ENCODE data around the gene NR2F6. TPM values are rescaled to one million over a fixed set of nuclear protein-coding genes. Genes with fewer than 3 reads are reported as not detected.

The NR2F6 gene
- total and polyA plus RNA-seq, 2 donors (not counting 1 experiment from before 2014, with no cell fraction given) = 2.0 to 4.9 TPM

GRCh38 chr19:17281391-17282304 is 35.9 kb upstream of the NR2F6 start, which contains the start of gene ANKLE1:
Gene ANKLE1 (plus strand): TSS chr19:17281901. CDS start chr19:17281921, 20 bp downstream.
- ChIA-PET POLR2A (interaction anchor here (0.6 to 1.5 kb wide), 11 partner anchors 8 to 567 kb away, joined by 3 to 12 read pairs (median 5); partner anchors contain the start of genes BABAM1, MYO9B, OCEL1 and USE1), CTCF (interaction anchor here (0.6 to 5.9 kb wide), 22 partner anchors 10 to 569 kb away, joined by 3 to 52 read pairs (median 4); partner anchors contain the start of genes BABAM1, DDA1, MRPL34 and USE1)
- Histone ChIP-seq H2AFZ (ENCODE audit: insufficient read depth, low read depth, low read length, poor library complexity, severe bottlenecking) (peak within 1 kb of the TSS; percentile 85), H3K4me2 (replicated peaks; ENCODE audit: low read depth, low read length, poor library complexity, severe bottlenecking) (peak within 1 kb of the TSS; percentile 92), H3K9ac (ENCODE audit: low read length) (peak within 1 kb of the TSS; percentile 78), H4K20me1 (ENCODE audit: control insufficient read depth, insufficient read depth, low read length, poor library complexity, severe bottlenecking) (no peaks in the 10 kb centered on the region), H3K27ac (ENCODE audit: low read length in 2 of 2) (peak within 1 kb of the TSS; percentile 16 to 33), H3K4me3 (ENCODE audit: control extremely low read depth in 1 of 5, extremely low read depth in 1 of 5, insufficient read depth in 1 of 5, low read depth in 2 of 5, low read length in 4 of 5) (peak within 1 kb of the TSS; percentile 48 to 92 (median 66)), H3K79me2 (ENCODE audit: control insufficient read depth, insufficient read depth, low read length) (no peaks in the 10 kb centered on the region), H3K4me1 (ENCODE audit: control insufficient read depth in 2 of 2, insufficient read depth in 2 of 2, low read length in 2 of 2) (peaks cover 5 to 21% of the 10 kb centered on the region in 2 donors), H3K27me3 (replicated peaks in 1 of 4; ENCODE audit: control extremely low read depth in 1 of 4, control insufficient read depth in 3 of 4, insufficient read depth in 4 of 4, low read length in 3 of 4) (no peaks in the 10 kb centered on the region), H3K9me3 (ENCODE audit: control extremely low read depth in 1 of 3, control insufficient read depth in 2 of 3, insufficient read depth in 1 of 3, low read length in 2 of 3) (no peaks in the 10 kb centered on the region), H3K36me3 (replicated peaks in 1 of 2; ENCODE audit: control extremely low read depth in 1 of 2, control insufficient read depth in 1 of 2, extremely low read depth in 1 of 2, insufficient read depth in 2 of 2, low read length in 1 of 2) (peaks cover 0 to 20% of the 10 kb centered on the region in 2 experiments)
- Mint-ChIP-seq H3K27me3 (no peaks in the 10 kb centered on the region), H3K9me3 (ENCODE audit: insufficient read depth) (no peaks in the 10 kb centered on the region), H3K4me3 (peak within 1 kb of the TSS; percentile 93), H3K27ac (peak within 1 kb of the TSS; percentile 63), H3K4me1 (peaks cover 8% of the 10 kb centered on the region)
- WGBS (ENCODE audit: insufficient coverage) = 3% methylated on average over 75 of the region's 75 CpGs
- intact Hi-C loops (cut with micrococcal nuclease) = loop anchor here (1.0 to 10.0 kb wide), 5 partner anchors 20 to 567 kb away; no protein-coding TSS in a partner anchor
- DNase-seq = peak; percentile 75
- peak; percentile 65 for ATAC-seq (ENCODE audit: low read depth)
- TF ChIP-seq EZH2 (IDR thresholded peaks at IDR 0.05; ENCODE audit: borderline replicate concordance, insufficient read depth, low read depth, low read length, poor library complexity, severe bottlenecking) = no peak
- TF ChIP-seq CTCF (IDR thresholded peaks at IDR 0.05) = no peak

Measured in B cell (primary cell).